GM10248 (cell line): ENCODE measurements around the gene PBX1.

Experiments used
- CTCF ChIA-PET: fragments of 300-600 bp; sonication (Branson Sonifier 250); formaldehyde crosslinking; extraction: SDS; loops from one replicate; lab custom pipeline; 2021; ENCODE audit warnings: antibody characterized with exemption; lab: Yijun Ruan, JAX
- POLR2A ChIA-PET: fragments of 350-650 bp; sonication (Branson Sonifier 250); formaldehyde crosslinking; extraction: SDS; loops from one replicate; lab custom pipeline; 2020; ENCODE audit warnings: antibody characterized with exemption; lab: Yijun Ruan, JAX
- DNase-seq: peaks from one replicate; pipeline ENCODE4 v3.0.0; 2012; ENCODE audit errors: extremely low spot score
- TF ChIP-seq, protein P1 (sequence below): IDR thresholded peaks from 2 replicates; pipeline ENCODE4 v1.5.1; 2012; ENCODE audit warnings: mild to moderate bottlenecking, low read depth; ENCODE audit errors: extremely low read depth, missing control alignments, control extremely low read depth

PBX1 gene

DNA sequence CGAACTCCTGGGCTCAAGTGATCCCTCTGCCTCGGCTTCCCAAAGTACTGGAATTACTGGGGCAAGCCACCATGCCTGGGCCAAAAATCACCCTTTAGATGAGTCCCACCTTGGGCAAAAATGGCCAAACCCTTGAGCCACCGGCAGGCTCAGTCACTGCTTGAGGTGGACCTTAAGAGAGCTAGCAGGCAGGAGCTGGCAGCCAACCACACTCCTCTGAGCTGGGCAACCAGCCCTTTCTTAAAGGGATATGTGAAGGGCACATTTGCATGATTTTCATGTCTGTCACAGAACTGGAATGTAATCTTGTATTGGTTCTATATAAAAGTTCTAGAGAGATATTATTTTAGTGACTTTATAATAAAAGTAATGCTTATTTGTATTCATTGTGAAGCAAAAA, 316.5 kb downstream of the PBX1 start:
- no peak for DNase-seq
- ChIA-PET CTCF (no interaction called here), POLR2A (no interaction called here)
- TF ChIP-seq, protein P1, sequence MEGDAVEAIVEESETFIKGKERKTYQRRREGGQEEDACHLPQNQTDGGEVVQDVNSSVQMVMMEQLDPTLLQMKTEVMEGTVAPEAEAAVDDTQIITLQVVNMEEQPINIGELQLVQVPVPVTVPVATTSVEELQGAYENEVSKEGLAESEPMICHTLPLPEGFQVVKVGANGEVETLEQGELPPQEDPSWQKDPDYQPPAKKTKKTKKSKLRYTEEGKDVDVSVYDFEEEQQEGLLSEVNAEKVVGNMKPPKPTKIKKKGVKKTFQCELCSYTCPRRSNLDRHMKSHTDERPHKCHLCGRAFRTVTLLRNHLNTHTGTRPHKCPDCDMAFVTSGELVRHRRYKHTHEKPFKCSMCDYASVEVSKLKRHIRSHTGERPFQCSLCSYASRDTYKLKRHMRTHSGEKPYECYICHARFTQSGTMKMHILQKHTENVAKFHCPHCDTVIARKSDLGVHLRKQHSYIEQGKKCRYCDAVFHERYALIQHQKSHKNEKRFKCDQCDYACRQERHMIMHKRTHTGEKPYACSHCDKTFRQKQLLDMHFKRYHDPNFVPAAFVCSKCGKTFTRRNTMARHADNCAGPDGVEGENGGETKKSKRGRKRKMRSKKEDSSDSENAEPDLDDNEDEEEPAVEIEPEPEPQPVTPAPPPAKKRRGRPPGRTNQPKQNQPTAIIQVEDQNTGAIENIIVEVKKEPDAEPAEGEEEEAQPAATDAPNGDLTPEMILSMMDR, result no peak

DNA sequence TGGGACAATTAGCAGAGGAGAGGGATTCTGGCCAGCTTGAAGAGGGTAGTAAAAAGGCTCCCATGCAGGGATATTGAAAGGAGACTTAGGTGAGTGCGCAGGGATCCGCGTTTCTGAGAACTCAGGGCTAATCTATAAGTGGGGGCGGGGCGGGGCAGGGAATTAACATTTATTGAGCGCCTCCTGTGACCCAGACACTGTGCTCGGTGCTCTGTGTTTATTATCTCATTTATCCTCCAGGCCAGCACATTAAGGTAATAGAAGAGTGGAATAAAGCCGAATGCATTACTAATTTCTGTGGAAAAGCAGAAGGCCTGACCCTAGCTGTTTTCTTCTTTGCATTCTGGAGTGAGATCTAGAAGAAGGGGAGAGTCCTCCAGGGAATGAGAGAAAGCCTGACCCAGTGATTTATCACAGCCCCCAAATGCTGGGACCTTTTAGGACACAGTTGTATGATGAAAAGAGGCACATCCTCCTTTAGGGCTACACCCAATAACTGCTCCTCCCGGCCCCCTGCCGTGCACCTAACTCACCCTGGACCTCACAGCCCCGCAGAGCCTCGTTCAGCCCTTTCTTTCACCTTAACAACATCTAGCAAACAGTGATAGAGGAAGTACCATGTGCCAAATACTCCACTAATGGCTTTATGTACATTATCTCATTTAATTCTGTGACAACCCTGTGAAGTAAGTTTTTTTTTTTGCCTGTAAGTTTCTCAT, 317.6 kb downstream of the PBX1 start:
- TF ChIP-seq, protein P1, result no peak
- DNase-seq, result no peak
- POLR2A ChIA-PET, result no interaction called here
- CTCF ChIA-PET, result no interaction called here

DNA sequence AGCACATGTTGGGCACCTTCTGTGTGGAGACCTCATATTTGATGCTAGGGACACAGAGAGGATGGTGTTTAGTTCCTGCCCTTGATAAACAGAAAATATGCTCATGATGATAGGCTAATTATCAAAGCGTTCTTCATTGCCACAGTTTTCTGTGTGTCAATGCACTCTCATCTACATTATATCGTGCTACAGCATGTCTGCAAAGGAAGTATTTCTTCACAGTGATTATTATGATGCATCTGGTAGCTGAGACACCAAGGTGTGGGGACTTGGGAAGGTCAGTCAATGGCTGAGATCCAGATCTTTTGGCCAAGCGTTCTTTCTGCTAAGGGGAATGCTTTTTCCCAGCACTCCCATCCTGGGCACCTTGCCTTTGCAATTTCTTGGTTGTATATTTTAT, 321.2 kb downstream of the PBX1 start:
- TF ChIP-seq, protein P1, result no peak
- DNase-seq, result no peak
- ChIA-PET POLR2A (no interaction called here), CTCF (interaction anchor here (1.5 kb wide), 1 partner anchor 13 kb away, joined by 5 read pairs; no protein-coding TSS in a partner anchor)

DNA sequence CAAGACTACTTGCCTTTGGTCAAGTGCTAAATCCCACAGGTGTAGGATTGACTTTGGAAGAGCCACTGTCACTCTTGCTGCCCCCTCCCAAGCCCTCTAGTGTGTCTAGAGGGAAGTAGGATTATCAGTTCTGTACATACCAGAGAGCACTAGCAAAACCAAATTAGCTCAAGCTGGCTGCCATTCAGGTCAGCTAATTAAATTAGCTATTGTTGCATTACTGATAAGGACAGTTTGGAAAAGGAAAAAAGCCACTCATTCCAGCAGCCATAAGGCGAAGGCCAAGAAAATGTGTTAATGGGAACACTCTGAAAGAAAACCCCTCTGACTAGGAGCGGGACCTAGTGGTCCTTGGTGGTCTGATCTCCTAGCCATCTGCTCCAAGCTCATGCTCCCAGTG, 321.7 kb downstream of the PBX1 start:
- CTCF ChIA-PET, result interaction anchor here (0.9 to 1.5 kb wide), 4 partner anchors 8 to 55 kb away, joined by 3 to 5 read pairs (median 3); no protein-coding TSS in a partner anchor
- TF ChIP-seq, protein P1, result no peak
- POLR2A ChIA-PET, result no interaction called here
- DNase-seq, result no peak

DNA sequence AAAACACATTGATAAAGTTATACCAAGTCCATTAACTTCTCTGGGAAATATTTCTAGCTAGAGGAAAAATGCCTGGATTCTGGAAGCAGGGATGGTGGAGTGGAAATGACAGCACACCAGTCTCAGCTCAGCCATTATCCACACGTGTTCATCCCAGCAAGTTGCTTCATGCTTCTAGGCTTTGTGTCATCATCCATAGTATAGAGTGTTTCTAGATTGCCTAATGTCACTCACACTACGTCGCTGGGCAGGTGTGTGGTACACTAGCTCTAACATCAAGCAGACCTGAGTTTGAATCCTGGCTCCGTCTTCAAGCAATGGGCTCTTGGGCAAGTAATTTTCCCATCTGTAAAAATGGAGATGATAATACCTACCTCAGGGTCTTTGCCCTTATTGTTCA, 326.3 kb downstream of the PBX1 start:
- POLR2A ChIA-PET, result no interaction called here

DNA sequence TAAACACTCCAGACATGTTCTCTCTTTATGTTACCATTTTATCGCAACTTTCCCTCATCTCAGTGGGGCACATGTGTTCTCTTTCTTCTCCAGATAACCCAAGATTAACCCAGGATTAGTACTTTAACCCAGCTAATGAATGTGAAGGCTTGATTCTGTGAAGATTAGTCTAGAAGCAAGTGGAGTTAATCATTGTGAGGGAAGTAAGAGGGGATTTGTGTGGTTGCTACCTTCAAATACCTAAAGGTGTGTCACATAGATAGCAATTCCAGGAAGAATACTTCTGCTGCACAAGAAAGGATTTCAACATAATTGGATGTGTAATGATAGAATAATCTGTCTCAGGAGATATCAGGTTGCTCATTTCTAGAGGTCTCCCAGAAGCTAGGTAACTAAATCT, 327.1 kb downstream of the PBX1 start:
- TF ChIP-seq, protein P1, result no peak
- CTCF ChIA-PET, result no interaction called here
- POLR2A ChIA-PET, result no interaction called here
- DNase-seq, result no peak

More for the DNA sequence above, 326.3 kb downstream of the PBX1 start:
- DNase-seq, result no peak
- TF ChIP-seq, protein P1, result no peak
- CTCF ChIA-PET, result no interaction called here

DNA sequence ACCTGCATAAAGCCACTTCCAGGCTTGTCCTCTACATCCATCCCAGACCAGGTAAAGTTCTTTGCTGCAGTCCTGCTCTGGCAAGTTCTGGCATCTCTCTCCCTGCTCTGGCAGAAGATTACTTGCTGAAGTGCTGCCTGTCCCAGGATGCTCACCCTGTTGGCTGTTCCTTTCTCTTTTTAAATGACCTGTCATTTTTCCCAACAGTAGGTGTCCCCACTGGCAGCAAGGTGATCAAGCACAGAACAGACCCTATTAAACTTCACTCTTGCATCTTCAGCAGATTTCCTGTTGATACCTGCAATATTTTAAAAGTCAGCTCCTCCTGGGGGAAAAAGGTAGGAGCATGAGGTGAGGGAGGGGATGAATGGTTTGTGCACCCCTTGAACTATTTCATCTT, 332.6 kb downstream of the PBX1 start:
- POLR2A ChIA-PET, result no interaction called here
- no peak for DNase-seq
- TF ChIP-seq, protein P1, result no peak
- CTCF ChIA-PET, result no interaction called here
